GM12891 (cell line): ENCODE measurements around the gene KISS1.

Source experiments
- DNase-seq: peaks from one replicate; pipeline ENCODE4 v3.0.0; 2011; ENCODE audit warnings: low spot score; ENCODE audit not compliant: insufficient read length
- FAIRE-seq: peaks from 2 replicates; lab custom pipeline; 2011; peaks lifted over from hg19 to GRCh38; lab: Jason Lieb, UNC
- PAX5 ChIP-seq: IDR thresholded peaks from 2 replicates; pipeline ENCODE4 v1.6.1; 2011; ENCODE audit warnings: low read length, moderate library complexity, mild to moderate bottlenecking; ENCODE audit not compliant: insufficient read depth, severe bottlenecking
- POLR2A ChIP-seq: IDR thresholded peaks from 2 replicates; pipeline ENCODE4 v1.6.1; 2011; ENCODE audit warnings: low read depth, low read length, control low read depth
- POLR2AphosphoS5 ChIP-seq: IDR thresholded peaks from 2 replicates; pipeline ENCODE4 v1.6.1; 2011; ENCODE audit warnings: low read depth, low read length, control low read depth
- POU2F2 ChIP-seq: IDR thresholded peaks from 2 replicates; pipeline ENCODE4 v1.6.1; 2011; ENCODE audit warnings: low read depth, mild to moderate bottlenecking, control low read depth, low read length, moderate library complexity
- SPI1 ChIP-seq: IDR thresholded peaks from 2 replicates; pipeline ENCODE4 v1.6.1; 2011; ENCODE audit warnings: low read depth, low read length, control low read depth
- TAF1 ChIP-seq: IDR thresholded peaks from 2 replicates; pipeline ENCODE4 v1.6.1; 2011; ENCODE audit warnings: low read depth, low read length, control low read depth

Gene KISS1

DNA sequence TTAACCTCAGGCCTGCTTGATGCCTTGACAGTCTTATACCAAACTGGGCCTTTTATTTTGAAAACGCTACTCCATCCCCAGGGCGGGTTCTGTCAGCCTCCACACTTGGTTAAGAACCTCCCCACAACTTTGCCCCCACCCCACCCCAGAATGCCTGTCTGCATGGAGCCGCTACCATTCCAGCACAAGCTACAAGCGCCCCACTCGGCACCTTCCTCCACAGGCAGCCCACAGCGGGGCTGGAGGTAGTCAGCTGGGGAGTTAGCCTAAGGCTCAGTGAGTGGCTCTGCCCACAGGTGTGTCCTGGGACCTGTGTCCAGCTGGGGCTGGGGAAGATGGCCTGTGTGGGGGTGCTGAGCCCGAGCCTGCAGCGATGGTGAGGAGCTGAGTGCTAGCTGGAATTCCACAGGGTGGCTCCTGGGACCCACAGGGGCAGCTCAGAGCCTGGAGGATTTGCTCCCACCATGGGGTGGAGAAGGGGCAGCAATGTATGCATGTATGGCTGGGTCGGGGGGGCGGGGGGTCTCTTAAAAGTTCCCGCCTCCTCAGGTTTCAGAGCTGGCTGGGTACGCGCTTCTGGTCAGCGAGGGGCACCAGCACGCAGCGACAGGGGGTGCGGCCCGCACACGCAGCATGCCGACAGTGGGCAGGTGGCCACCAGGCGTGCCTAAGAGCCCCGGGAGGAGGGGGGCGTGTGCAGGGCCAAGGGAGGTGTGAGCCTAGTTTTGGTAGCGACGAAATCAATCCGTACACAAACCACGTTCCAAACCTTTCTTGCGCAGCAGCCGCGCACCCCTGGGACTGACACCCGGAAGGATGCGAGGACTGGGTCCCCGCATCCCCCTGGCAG is 45.4 kb downstream of the KISS1 start:
- no peak for TF ChIP-seq POLR2A
- FAIRE-seq (no peak), DNase-seq (no peak)

DNA sequence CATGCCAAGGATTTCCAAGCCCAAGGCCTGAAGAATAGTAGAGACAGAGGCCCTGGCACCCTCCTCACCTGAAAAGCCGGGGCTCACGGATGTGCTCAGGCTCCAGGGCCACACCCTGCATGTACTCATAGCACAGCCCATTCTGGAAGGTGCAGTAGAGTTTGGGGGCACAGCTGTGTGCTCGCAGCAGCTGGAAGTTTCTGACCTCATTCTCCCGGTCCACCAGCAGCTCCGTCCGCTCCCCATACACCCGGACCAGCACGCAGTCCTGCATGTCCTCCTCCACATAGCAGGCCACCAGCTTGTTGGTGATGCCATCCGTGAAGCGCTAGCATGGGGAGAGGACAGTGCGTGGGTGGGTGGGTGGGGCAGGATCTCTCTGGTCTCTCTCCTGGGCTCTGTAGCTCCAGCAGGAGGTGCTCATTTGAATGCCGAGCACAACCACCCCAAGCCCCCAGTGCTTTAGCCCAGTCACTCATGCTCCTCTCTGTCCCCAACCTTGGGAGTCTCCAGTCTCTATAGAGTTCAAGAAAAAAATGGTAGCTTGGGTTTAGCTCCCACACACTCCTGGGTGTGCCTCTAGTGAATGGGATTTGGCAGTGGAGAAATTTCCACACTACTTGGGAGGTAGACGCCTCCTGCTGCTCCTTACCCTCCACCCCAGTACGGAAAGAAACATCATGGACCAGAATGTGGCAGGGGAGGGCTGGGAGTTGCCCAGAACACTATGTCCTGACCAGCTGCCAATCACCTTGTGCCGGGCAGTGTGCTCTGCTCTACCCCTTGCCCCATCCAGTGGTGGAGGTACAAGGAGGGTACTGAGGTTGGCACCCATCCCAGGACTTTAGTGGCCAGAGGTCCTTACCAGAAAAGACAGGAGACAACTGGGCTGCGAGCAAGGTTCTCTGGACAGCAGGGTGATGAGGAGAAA is 46.4 kb downstream of the KISS1 start:
- no peak for DNase-seq
- TF ChIP-seq PAX5 = no peak
- no peak for TF ChIP-seq POLR2AphosphoS5
- no peak for TF ChIP-seq POU2F2
- TF ChIP-seq POLR2A = no peak
- no peak for TF ChIP-seq SPI1
- TF ChIP-seq TAF1 = no peak
- no peak for FAIRE-seq

DNA sequence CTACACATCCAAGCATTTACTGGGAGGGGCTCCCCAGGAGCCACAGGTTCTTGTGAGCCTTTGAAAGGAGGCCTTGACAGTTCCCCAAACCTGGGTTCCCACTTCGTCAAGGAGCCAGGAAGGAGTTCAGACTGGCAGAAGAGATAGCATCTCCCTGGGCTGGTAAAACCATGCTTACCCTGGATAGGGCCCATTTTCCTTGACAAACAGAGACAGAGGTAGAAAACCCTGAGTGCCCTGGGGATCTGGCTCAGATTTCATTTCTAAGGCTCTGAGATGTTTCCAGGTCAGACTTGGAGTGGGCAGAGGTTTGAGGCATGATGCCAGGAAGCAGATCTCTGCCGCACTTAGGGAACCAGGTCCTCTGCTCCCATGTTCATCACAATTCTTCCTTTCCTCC is 47.2 kb downstream of the KISS1 start:
- TF ChIP-seq TAF1 (no peak), POLR2A (no peak), PAX5 (no peak), SPI1 (no peak), POU2F2 (no peak), POLR2AphosphoS5 (no peak)
- DNase-seq (no peak), FAIRE-seq (no peak)

DNA sequence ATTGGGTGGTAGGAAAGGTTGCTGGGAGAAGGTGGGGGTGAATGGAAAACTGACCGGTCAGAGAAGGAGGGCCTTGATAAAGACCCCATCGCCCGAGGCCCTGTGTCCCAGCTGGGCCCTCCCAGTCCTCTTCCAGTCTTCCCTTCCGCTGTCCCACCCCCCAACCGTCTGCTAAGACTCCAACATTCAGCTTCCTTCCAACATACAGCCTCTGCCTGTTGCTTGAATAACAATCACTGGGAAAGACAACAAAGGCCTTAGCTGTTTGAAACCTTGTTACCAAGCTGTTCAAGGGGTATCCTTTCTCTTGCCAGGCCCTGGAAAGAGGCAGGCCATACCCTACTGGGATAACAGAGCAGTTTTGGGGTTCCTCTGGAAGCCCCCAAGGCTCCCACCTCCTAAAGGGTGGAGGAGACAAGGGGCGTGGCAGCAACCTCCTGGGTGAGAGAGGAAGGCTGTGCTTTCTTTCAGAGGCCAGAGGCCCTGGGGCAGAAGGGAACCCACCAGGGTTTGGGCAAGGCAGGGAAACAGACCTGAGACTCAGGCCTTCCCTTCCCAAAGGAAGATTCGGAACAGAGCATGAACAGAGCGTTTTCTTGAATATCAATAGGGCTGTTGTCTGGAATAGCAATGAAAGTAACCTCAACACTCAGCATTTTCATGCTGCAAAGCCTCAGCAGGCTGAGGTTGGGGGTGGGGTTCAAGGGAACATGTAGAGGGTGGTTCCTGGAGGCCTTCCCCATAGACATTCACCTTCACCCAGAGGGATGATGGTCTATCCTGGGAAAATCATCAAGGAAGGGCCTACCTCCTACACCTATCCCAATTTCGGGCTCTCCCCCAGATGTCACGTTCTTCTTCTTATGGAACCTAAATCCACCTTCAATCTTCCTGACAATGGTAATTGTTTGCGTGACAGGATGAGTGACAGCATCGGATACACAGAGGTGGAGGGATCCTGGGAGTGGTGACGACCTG is 48.6 kb downstream of the KISS1 start:
- no peak for TF ChIP-seq POLR2AphosphoS5
- TF ChIP-seq TAF1 = no peak
- no peak for TF ChIP-seq POLR2A
- no peak for TF ChIP-seq SPI1
- TF ChIP-seq POU2F2 = no peak
- DNase-seq (no peak), FAIRE-seq (no peak)

DNA sequence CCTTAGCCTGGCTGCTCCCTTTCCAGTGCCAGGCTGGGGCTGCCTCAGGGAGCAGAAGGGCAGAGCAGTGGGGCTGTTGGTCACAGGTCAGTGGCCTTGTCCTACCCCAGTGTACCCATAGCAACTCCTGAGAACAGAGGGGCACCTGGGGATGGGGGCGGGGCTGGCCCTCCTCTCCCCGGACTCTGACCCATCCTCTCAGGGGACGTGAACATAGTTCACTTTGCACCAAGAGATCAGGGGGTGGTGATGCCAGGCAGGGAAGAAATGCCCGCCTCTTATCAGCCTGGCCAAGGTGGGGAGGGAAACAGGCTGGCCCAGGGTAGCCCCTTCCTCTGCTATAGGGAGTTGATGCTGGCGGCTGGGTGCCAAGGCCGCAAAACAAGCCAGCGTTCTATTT is 49.3 kb downstream of the KISS1 start:
- FAIRE-seq = no peak
- DNase-seq = no peak
- TF ChIP-seq SPI1 = no peak
- TF ChIP-seq PAX5 = no peak
- no peak for TF ChIP-seq POLR2AphosphoS5
- TF ChIP-seq TAF1 = no peak
- no peak for TF ChIP-seq POLR2A

DNA sequence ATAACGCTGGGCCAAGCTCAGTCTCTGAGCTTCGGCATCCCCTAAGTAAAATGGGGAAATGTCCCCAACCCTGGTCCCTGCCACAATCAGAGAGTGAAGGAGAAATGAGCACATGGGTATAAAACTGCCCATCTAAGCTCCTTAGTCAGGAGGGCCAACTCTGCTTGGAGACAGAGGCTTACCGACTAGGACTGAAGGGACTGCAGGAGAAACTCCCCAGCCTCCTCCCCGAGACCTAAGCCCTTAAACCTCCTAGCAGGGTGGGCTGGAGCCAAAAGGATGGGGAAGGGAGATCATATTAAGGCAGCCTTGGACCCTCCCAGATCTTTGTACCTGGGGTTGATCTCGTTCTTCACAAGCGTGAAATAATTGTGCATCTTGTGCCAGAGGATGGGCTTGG is 50.0 kb downstream of the KISS1 start:
- DNase-seq (no peak), FAIRE-seq (no peak)
- TF ChIP-seq TAF1 (no peak), PAX5 (no peak), POLR2A (no peak), POLR2AphosphoS5 (no peak), SPI1 (no peak), POU2F2 (no peak)

DNA sequence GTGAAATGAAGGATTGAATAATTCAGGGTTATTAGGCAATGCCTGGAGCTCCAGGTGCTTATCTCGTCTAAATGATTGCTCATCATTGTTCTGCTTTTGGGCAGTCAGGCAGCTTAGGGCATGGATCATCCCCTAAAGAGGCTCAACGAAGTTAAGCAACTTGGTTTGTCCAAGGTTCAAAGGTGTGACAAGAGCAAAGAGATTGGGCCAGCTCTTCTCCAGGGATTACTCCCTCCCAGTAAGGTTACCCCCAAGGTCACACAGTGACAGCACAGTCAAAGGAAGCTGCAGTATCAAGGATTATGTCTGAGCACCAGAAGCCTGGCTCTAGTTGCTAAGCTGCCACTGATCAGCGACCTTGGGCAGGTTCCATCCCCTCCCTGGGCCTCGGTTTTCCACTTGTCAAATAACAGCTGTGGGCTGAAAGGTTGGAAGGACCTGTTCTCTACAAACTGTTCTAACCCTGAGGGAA is 51.2 kb downstream of the KISS1 start:
- no peak for DNase-seq
- TF ChIP-seq POLR2A (no peak), SPI1 (no peak), TAF1 (no peak), POLR2AphosphoS5 (no peak), PAX5 (no peak), POU2F2 (no peak)
- no peak for FAIRE-seq

DNA sequence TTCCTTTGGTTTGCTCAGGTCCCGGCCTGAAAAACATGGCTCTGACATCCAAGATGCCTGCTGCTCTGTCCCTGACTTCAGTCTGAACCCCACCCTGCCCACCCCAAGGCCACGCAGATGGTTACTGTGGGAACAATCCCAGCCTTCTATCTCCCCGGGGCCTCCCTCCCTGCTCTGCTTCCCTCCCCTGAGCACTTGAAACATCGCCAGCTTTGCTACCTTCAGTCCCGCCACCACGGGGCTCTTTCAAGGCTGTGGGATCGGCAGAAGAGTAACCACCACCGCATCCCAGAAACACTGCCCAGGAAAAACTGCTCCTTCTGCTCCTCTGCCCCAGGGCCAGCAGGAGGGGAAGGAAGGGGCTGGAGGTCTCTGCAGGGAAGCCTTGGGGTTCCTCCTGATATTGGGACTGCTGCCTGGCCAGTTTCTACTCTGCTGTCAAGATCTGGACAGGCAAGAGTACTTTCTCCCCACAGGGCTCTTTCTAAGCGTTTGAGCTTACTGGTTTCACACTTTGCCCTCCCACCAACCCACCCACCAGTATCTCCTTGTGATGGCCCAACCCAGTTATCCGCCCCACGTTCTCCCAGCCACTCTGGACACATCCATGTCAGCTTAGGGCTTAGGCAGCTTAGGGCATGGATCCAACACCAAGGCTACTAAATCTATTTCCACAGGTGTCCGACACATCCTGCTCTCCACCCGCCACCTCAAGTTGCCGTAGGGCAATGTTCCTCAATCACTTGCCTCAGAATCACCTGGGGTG is 52.8 kb downstream of the KISS1 start:
- DNase-seq (no peak), FAIRE-seq (no peak)
- TF ChIP-seq POLR2AphosphoS5 = no peak
- no peak for TF ChIP-seq TAF1
- no peak for TF ChIP-seq POU2F2
- no peak for TF ChIP-seq PAX5
- no peak for TF ChIP-seq SPI1
- no peak for TF ChIP-seq POLR2A
